ENCODE measurements around the gene KAZN.

KAZN gene

GRCh38 chr1:14685078-14685477 is 86.6 kb downstream of the KAZN start:
- Histone ChIP-seq H3K27ac (ENCODE audit: low read length) (no peak overlapping the region), H3K4me1 (ENCODE audit: insufficient read depth, low read length) (no peaks in the 10 kb centered on the region; the same call in 1 of the 2 replicates), H3K9ac (ENCODE audit: low read depth, low read length) (no peak overlapping the region), H3K36me3 (ENCODE audit: insufficient read depth, low read depth, low read length) (no peaks in the 10 kb centered on the region), H3K27me3 (ENCODE audit: insufficient read depth, low read length) (no peaks in the 10 kb centered on the region), H3K4me3 (ENCODE audit: low read length) (no peak overlapping the region), H3K9me3 (ENCODE audit: insufficient read depth, low read depth, low read length) (0 out of 2 replicates have a peak, but pooled peaks cover 3% of the 10 kb centered on the region)

GRCh38 chr1:14686701-14687100 is 88.2 kb downstream of the KAZN start:
- H3K36me3 ChIP-seq (ENCODE audit: insufficient read depth, low read depth, low read length) = no peaks in the 10 kb centered on the region
- H3K4me1 ChIP-seq (ENCODE audit: insufficient read depth, low read length) = no peaks in the 10 kb centered on the region; the same call in 1 of the 2 replicates
- H3K27ac ChIP-seq (ENCODE audit: low read length) = no peak overlapping the region
- H3K4me3 ChIP-seq (ENCODE audit: low read length) = no peak overlapping the region
- H3K9ac ChIP-seq (ENCODE audit: low read depth, low read length) = no peak overlapping the region
- 0 out of 2 replicates have a peak, but pooled peaks cover 3% of the 10 kb centered on the region for H3K9me3 ChIP-seq (ENCODE audit: insufficient read depth, low read depth, low read length)
- no peaks in the 10 kb centered on the region for H3K27me3 ChIP-seq (ENCODE audit: insufficient read depth, low read length)

GRCh38 chr1:14687147-14687546 is 88.7 kb downstream of the KAZN start:
- H3K27me3 ChIP-seq (ENCODE audit: insufficient read depth, low read length) = no peaks in the 10 kb centered on the region
- no peak overlapping the region for H3K4me3 ChIP-seq (ENCODE audit: low read length)
- H3K9ac ChIP-seq (ENCODE audit: low read depth, low read length) = no peak overlapping the region
- no peaks in the 10 kb centered on the region; the same call in 1 of the 2 replicates for H3K4me1 ChIP-seq (ENCODE audit: insufficient read depth, low read length)
- 0 out of 2 replicates have a peak, but pooled peaks cover 3% of the 10 kb centered on the region for H3K9me3 ChIP-seq (ENCODE audit: insufficient read depth, low read depth, low read length)
- H3K27ac ChIP-seq (ENCODE audit: low read length) = no peak overlapping the region
- H3K36me3 ChIP-seq (ENCODE audit: insufficient read depth, low read depth, low read length) = no peaks in the 10 kb centered on the region

GRCh38 chr1:14689996-14690615 is 91.6 kb downstream of the KAZN start:
- Histone ChIP-seq H3K27ac (ENCODE audit: low read length) (no peak overlapping the region), H3K9me3 (ENCODE audit: insufficient read depth, low read depth, low read length) (no peaks in the 10 kb centered on the region), H3K4me1 (ENCODE audit: insufficient read depth, low read length) (no peaks in the 10 kb centered on the region; the same call in 1 of the 2 replicates), H3K9ac (ENCODE audit: low read depth, low read length) (no peak overlapping the region), H3K27me3 (ENCODE audit: insufficient read depth, low read length) (no peaks in the 10 kb centered on the region), H3K36me3 (ENCODE audit: insufficient read depth, low read depth, low read length) (no peaks in the 10 kb centered on the region), H3K4me3 (ENCODE audit: low read length) (no peak overlapping the region)

- Histone ChIP-seq H3K27ac (ENCODE audit: low read length) (no peak overlapping the region), H3K36me3 (ENCODE audit: insufficient read depth, low read depth, low read length) (no peaks in the 10 kb centered on the region), H3K9me3 (ENCODE audit: insufficient read depth, low read depth, low read length) (no peaks in the 10 kb centered on the region), H3K4me3 (ENCODE audit: low read length) (no peak overlapping the region), H3K27me3 (ENCODE audit: insufficient read depth, low read length) (no peaks in the 10 kb centered on the region), H3K9ac (ENCODE audit: low read depth, low read length) (no peak overlapping the region), H3K4me1 (ENCODE audit: insufficient read depth, low read length) (peaks cover 3% of the 10 kb centered on the region; the same call in 1 of the 2 replicates)
Observed at GRCh38 chr1:14693949-14694348, 95.5 kb downstream of the KAZN start.

- Histone ChIP-seq H3K36me3 (ENCODE audit: insufficient read depth, low read depth, low read length) (no peaks in the 10 kb centered on the region), H3K27ac (ENCODE audit: low read length) (no peak overlapping the region), H3K27me3 (ENCODE audit: insufficient read depth, low read length) (no peaks in the 10 kb centered on the region), H3K4me1 (ENCODE audit: insufficient read depth, low read length) (peaks cover 3% of the 10 kb centered on the region; the same call in 1 of the 2 replicates), H3K4me3 (ENCODE audit: low read length) (no peak overlapping the region), H3K9ac (ENCODE audit: low read depth, low read length) (no peak overlapping the region), H3K9me3 (ENCODE audit: insufficient read depth, low read depth, low read length) (no peaks in the 10 kb centered on the region)
Observed at GRCh38 chr1:14694589-14694988, 96.1 kb downstream of the KAZN start.

GRCh38 chr1:14696761-14697160 is 98.3 kb downstream of the KAZN start:
- H3K9ac ChIP-seq (ENCODE audit: low read depth, low read length) = no peak overlapping the region
- H3K4me1 ChIP-seq (ENCODE audit: insufficient read depth, low read length) = peaks cover 3% of the 10 kb centered on the region; the same call in 1 of the 2 replicates
- H3K4me3 ChIP-seq (ENCODE audit: low read length) = no peak overlapping the region
- no peaks in the 10 kb centered on the region for H3K9me3 ChIP-seq (ENCODE audit: insufficient read depth, low read depth, low read length)
- no peaks in the 10 kb centered on the region for H3K27me3 ChIP-seq (ENCODE audit: insufficient read depth, low read length)
- H3K27ac ChIP-seq (ENCODE audit: low read length) = no peak overlapping the region
- H3K36me3 ChIP-seq (ENCODE audit: insufficient read depth, low read depth, low read length) = no peaks in the 10 kb centered on the region

- Histone ChIP-seq H3K9me3 (ENCODE audit: insufficient read depth, low read depth, low read length) (no peaks in the 10 kb centered on the region), H3K4me1 (ENCODE audit: insufficient read depth, low read length) (peaks cover 3% of the 10 kb centered on the region; the same call in 1 of the 2 replicates), H3K27ac (ENCODE audit: low read length) (no peak overlapping the region), H3K4me3 (ENCODE audit: low read length) (no peak overlapping the region), H3K36me3 (ENCODE audit: insufficient read depth, low read depth, low read length) (no peaks in the 10 kb centered on the region), H3K9ac (ENCODE audit: low read depth, low read length) (no peak overlapping the region), H3K27me3 (ENCODE audit: insufficient read depth, low read length) (no peaks in the 10 kb centered on the region)
Observed at GRCh38 chr1:14697353-14697752, 98.9 kb downstream of the KAZN start.

- Histone ChIP-seq H3K27me3 (ENCODE audit: insufficient read depth, low read length) (no peaks in the 10 kb centered on the region), H3K9me3 (ENCODE audit: insufficient read depth, low read depth, low read length) (no peaks in the 10 kb centered on the region), H3K4me3 (ENCODE audit: low read length) (no peak overlapping the region), H3K4me1 (ENCODE audit: insufficient read depth, low read length) (peaks cover 3% of the 10 kb centered on the region; the same call in 1 of the 2 replicates), H3K36me3 (ENCODE audit: insufficient read depth, low read depth, low read length) (no peaks in the 10 kb centered on the region), H3K27ac (ENCODE audit: low read length) (no peak overlapping the region), H3K9ac (ENCODE audit: low read depth, low read length) (no peak overlapping the region)
Observed at GRCh38 chr1:14698314-14698713, 99.8 kb downstream of the KAZN start.

GRCh38 chr1:14699620-14700019 is 101.1 kb downstream of the KAZN start:
- Histone ChIP-seq H3K27ac (ENCODE audit: low read length) (no peak overlapping the region), H3K9ac (ENCODE audit: low read depth, low read length) (no peak overlapping the region), H3K27me3 (ENCODE audit: insufficient read depth, low read length) (no peaks in the 10 kb centered on the region), H3K4me1 (ENCODE audit: insufficient read depth, low read length) (peaks cover 3% of the 10 kb centered on the region; the same call in 1 of the 2 replicates), H3K4me3 (ENCODE audit: low read length) (no peak overlapping the region), H3K9me3 (ENCODE audit: insufficient read depth, low read depth, low read length) (no peaks in the 10 kb centered on the region), H3K36me3 (ENCODE audit: insufficient read depth, low read depth, low read length) (no peaks in the 10 kb centered on the region)

- no peak overlapping the region for H3K27ac ChIP-seq (ENCODE audit: low read length)
- no peak overlapping the region for H3K4me3 ChIP-seq (ENCODE audit: low read length)
- no peaks in the 10 kb centered on the region for H3K27me3 ChIP-seq (ENCODE audit: insufficient read depth, low read length)
- no peaks in the 10 kb centered on the region for H3K36me3 ChIP-seq (ENCODE audit: insufficient read depth, low read depth, low read length)
- H3K9ac ChIP-seq (ENCODE audit: low read depth, low read length) = no peak overlapping the region
- peaks cover 27% of the 10 kb centered on the region for H3K9me3 ChIP-seq (ENCODE audit: insufficient read depth, low read depth, low read length)
- no peaks in the 10 kb centered on the region for H3K4me1 ChIP-seq (ENCODE audit: insufficient read depth, low read length)
Observed at GRCh38 chr1:14704846-14705245, 106.4 kb downstream of the KAZN start.

GRCh38 chr1:14705824-14706223 is 107.3 kb downstream of the KAZN start:
- Histone ChIP-seq H3K4me1 (ENCODE audit: insufficient read depth, low read length) (no peaks in the 10 kb centered on the region), H3K36me3 (ENCODE audit: insufficient read depth, low read depth, low read length) (no peaks in the 10 kb centered on the region), H3K9ac (ENCODE audit: low read depth, low read length) (no peak overlapping the region), H3K9me3 (ENCODE audit: insufficient read depth, low read depth, low read length) (peaks cover 27% of the 10 kb centered on the region), H3K27me3 (ENCODE audit: insufficient read depth, low read length) (no peaks in the 10 kb centered on the region), H3K4me3 (ENCODE audit: low read length) (no peak overlapping the region), H3K27ac (ENCODE audit: low read length) (no peak overlapping the region)
